Renal pelvis (tissue), 3 donors: Measurements from ENCODE around the gene NIBAN1. TPM values are rescaled to one million over a fixed set of nuclear protein-coding genes. Genes with fewer than 3 reads are reported as not detected.

ENCODE experiments used
- polyA plus RNA-seq, 3 donors: library from polyadenylated mRNA; unstranded; fragments of 120-200 nt; gene quantifications; one replicate each; pipeline ENCODE4 v1.2.1, GENCODE V29; 2013; ENCODE audit not compliant: insufficient read length in 3 of 3

NIBAN1 gene
- polyA plus RNA-seq, 3 donors = 2.5 to 3.4 (median 2.9) TPM

Other genes starting within 250 kb of the NIBAN1 start
- 10 to 100 TPM; 28.4 to 36.1 (median 29.1) TPM for gene EDEM3, start 219.7 kb downstream of the NIBAN1 start, polyA plus RNA-seq
- 10 to 100 TPM; 44.8 to 52.0 (median 50.4) TPM for gene RNF2, start 71.0 kb upstream of the NIBAN1 start, polyA plus RNA-seq
- gene TRMT1L, start 182.4 kb upstream of the NIBAN1 start, polyA plus RNA-seq = 10 to 100 TPM; 22.8 to 28.6 (median 23.7) TPM
- 10 to 100 TPM in 1 of 3 donors, 1 to 10 TPM in 2; 8.5 to 10.2 (median 9.6) TPM for gene SWT1, start 182.7 kb upstream of the NIBAN1 start, polyA plus RNA-seq